ENCODE data around the gene FKBP15. TPM values are rescaled to one million over a fixed set of nuclear protein-coding genes. Genes with fewer than 3 reads are reported as not detected.

Gene FKBP15
- total and polyA plus RNA-seq, 2 of the 13 experiments (the other 11 are each of a cell fraction or from before 2014, with no cell fraction given), result 12.3 to 18.6 TPM

GRCh38 chr9:113219969-113220368 is 1.1 kb downstream of the FKBP15 start (continued):
- TF ChIP-seq ZNF282 (IDR thresholded peaks at IDR 0.05; ENCODE audit: partially characterized antibody), result no peak
- TF ChIP-seq MAF1 (CRISPR knock-in tag; IDR thresholded peaks at IDR 0.05; ENCODE audit: borderline replicate concordance), result no peak
- TF ChIP-seq XRCC5 (optimal IDR thresholded peaks at IDR 0.05; ENCODE audit: low read length), result no peak
- no peak for TF ChIP-seq SMARCC2 (IDR thresholded peaks at IDR 0.05)

- ChIA-PET POLR2A (interaction anchor here (1.5 kb wide), 1 partner anchor 9 kb away, joined by 3 read pairs; no protein-coding TSS in a partner anchor), CTCF (ENCODE audit: low intra/inter-chr PET ratio, low total read pairs) (no interaction called here)
- in situ Hi-C loops (cut with HindIII; ENCODE audit: extremely low pct_ligation_motif_present, low pct_unique_long_range_greater_than_20kb) (no loop called here), intact Hi-C loops (cut with micrococcal nuclease; ENCODE audit: unreplicated experiment) (no loop called here)
- Histone ChIP-seq H2AFZ (ENCODE audit: low read length) (no peak overlapping the region), H3K27ac (ENCODE audit: extremely low read length, insufficient read depth, low read length) (no peak overlapping the region), H3K9me3 (ENCODE audit: low read length) (no peaks in the 10 kb centered on the region), H4K20me1 (ENCODE audit: insufficient read depth, low read length) (no peaks in the 10 kb centered on the region), H3K4me1 (ENCODE audit: insufficient read depth, low read length) (peaks cover 34% of the 10 kb centered on the region), H3K9ac (ENCODE audit: insufficient read depth, low read depth, low read length) (peak overlapping the region; percentile 87; the same call in 1 of the 2 replicates), H3K4me3 (replicated peaks in 1 of 3; ENCODE audit: insufficient read depth in 1 of 3, low read depth in 2 of 3, low read length in 3 of 3) (peak overlapping the region; percentile 90 to 92 (median 91); a peak in 4 of 6 replicates), H3K79me2 (ENCODE audit: insufficient read depth, low read length) (peaks cover 65% of the 10 kb centered on the region), H3K4me2 (ENCODE audit: low read depth, low read length) (peak overlapping the region; percentile 85), H3K36me3 (replicated peaks in 1 of 2; ENCODE audit: control insufficient read depth in 1 of 2, insufficient read depth in 2 of 2, low read length in 2 of 2) (no peaks in the 10 kb centered on the region), H3K27me3 (ENCODE audit: control insufficient read depth in 1 of 2, insufficient read depth in 2 of 2, low read length in 2 of 2) (peaks cover 0 to 3% of the 10 kb centered on the region in 2 experiments; a peak in 1 of 5 replicates)
- no TSS peak for BruUV-seq (replicated peaks)
- DNase-seq (ENCODE audit: low spot score) (no peak), ATAC-seq (no peak), FAIRE-seq (no peak)
- TF ChIP-seq POLR2G (IDR thresholded peaks at IDR 0.05; ENCODE audit: low read depth, low read length), result no peak
- no peak for TF ChIP-seq SNRNP70 (IDR thresholded peaks at IDR 0.05; ENCODE audit: low read depth, low read length)
- WGBS (ENCODE audit: low lambda C conversion rate), result 58% methylated on average over 3 of the region's 3 CpGs
These were observed 1.7 kb downstream of the FKBP15 start for GRCh38 chr9:113219186-113219936.

- no peak for ATAC-seq
- ChIA-PET CTCF (ENCODE audit: low intra/inter-chr PET ratio, low total read pairs) (no interaction called here), POLR2A (no interaction called here)
- no peak overlapping the region for H3K9ac ChIP-seq (ENCODE audit: insufficient read depth, low read depth, low read length)
- peaks cover 0 to 3% of the 10 kb centered on the region in 2 experiments; a peak in 1 of 5 replicates for H3K36me3 ChIP-seq (replicated peaks in 1 of 2; ENCODE audit: control insufficient read depth in 1 of 2, insufficient read depth in 2 of 2, low read length in 2 of 2)
- intact Hi-C loops (cut with micrococcal nuclease; ENCODE audit: unreplicated experiment), result no loop called here
- no peak overlapping the region for H3K4me2 ChIP-seq (ENCODE audit: low read depth, low read length)
- H3K4me1 ChIP-seq (ENCODE audit: insufficient read depth, low read length), result peaks cover 20% of the 10 kb centered on the region
- no peaks in the 10 kb centered on the region for H4K20me1 ChIP-seq (ENCODE audit: insufficient read depth, low read length)
- H3K27ac ChIP-seq (ENCODE audit: extremely low read length, insufficient read depth, low read length), result no peak overlapping the region
- no peak for DNase-seq (ENCODE audit: low spot score)
- H2AFZ ChIP-seq (ENCODE audit: low read length), result no peak overlapping the region
- 87% methylated on average over 3 of the region's 3 CpGs for WGBS (ENCODE audit: low lambda C conversion rate)
- H3K9me3 ChIP-seq (ENCODE audit: low read length), result no peaks in the 10 kb centered on the region
- BruUV-seq (replicated peaks), result no TSS peak
- H3K27me3 ChIP-seq (ENCODE audit: control insufficient read depth in 1 of 2, insufficient read depth in 2 of 2, low read length in 2 of 2), result peaks cover 0 to 3% of the 10 kb centered on the region in 2 experiments; a peak in 1 of 5 replicates
- H3K4me3 ChIP-seq (replicated peaks in 1 of 3; ENCODE audit: insufficient read depth in 1 of 3, low read depth in 2 of 3, low read length in 3 of 3), result no peak overlapping the region
- in situ Hi-C loops (cut with HindIII; ENCODE audit: extremely low pct_ligation_motif_present, low pct_unique_long_range_greater_than_20kb), result no loop called here
- H3K79me2 ChIP-seq (ENCODE audit: insufficient read depth, low read length), result peaks cover 35% of the 10 kb centered on the region
- no peak for FAIRE-seq
- TF ChIP-seq ZNF407 (CRISPR knock-in tag; IDR thresholded peaks at IDR 0.05; ENCODE audit: not compliant biosample characterization), result no peak
These were observed 4.7 kb downstream of the FKBP15 start for GRCh38 chr9:113216406-113216805.

Measured in HepG2 (cell line).